Measurements from ENCODE around the gene IGSF5. TPM values are rescaled to one million over a fixed set of nuclear protein-coding genes. Genes with fewer than 3 reads are reported as not detected.

The IGSF5 gene
- total and polyA plus RNA-seq, 2 of the 4 experiments (the other 2 are of a cell fraction) = not detected

DNA sequence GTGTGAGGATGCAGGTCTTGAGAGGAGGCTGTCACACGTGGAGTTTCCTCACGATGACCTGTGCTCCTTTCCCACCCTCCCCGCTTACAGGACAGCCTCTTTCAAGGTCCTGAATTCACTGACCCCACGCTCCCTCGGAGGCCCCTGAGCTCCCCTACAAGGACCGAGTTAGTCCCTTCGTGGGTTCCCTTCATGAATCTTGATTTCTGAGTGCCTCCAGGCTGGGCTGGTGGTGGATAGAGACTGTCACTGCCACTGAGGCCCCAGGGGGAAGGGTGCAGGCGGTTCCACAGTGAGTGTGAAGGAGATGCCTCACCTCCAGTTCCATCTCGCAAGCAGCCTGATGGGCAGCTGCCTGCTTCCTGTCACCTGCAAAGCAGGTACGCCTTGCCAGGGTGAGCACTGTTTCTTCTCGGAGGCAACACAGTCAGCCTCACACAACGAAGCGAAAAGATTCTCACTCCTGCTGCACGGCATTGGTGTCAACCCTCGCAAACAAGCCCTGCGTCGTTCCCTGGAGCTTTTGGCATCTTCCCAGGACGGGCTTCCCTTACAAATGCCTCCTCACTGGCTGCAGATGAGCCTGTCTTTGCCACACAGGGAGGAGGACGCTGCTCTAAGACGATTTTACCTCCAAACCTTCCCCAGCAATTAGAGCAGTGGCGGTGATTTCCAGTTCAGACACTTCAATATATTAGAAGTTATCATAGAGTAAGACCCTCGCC is 95.6 kb downstream of the IGSF5 start:
- no peak overlapping the region for H4K91ac ChIP-seq (ENCODE audit: insufficient read depth, low read depth, low read length)
- H3K27me3 ChIP-seq (ENCODE audit: control insufficient read depth, insufficient read depth, low read length) = no peaks in the 10 kb centered on the region
- no peak overlapping the region for H3K4me2 ChIP-seq (ENCODE audit: low read depth, low read length)
- H2BK5ac ChIP-seq (ENCODE audit: low read depth, low read length, poor library complexity, severe bottlenecking) = no peak overlapping the region
- H3K23ac ChIP-seq (ENCODE audit: low read depth, low read length) = no peak overlapping the region
- ChIA-PET POLR2A (ENCODE audit: unreplicated experiment) (no interaction called here), CTCF (no interaction called here)
- H3K18ac ChIP-seq (ENCODE audit: low read depth, low read length) = no peak overlapping the region
- dilution Hi-C loops (cut with HindIII; ENCODE audit: low sequenced_read_pairs, unreplicated experiment) = no loop called here
- H3K4ac ChIP-seq (ENCODE audit: low read depth, low read length) = no peak overlapping the region
- no peak overlapping the region for H2AK9ac ChIP-seq (replicated peaks; ENCODE audit: low read depth, low read length, poor library complexity)
- no peaks in the 10 kb centered on the region for H3K9me1 ChIP-seq (ENCODE audit: insufficient read depth, low read length)
- DNase-seq (no peak), ATAC-seq (ENCODE audit: low read depth) (no peak)
- H3K36me3 ChIP-seq (ENCODE audit: control insufficient read depth, insufficient read depth, low read length) = no peaks in the 10 kb centered on the region
- in situ Hi-C loops (cut with MboI; ENCODE audit: low sequenced_read_pairs) = no loop called here
- H2BK120ac ChIP-seq (ENCODE audit: low read depth, low read length) = no peak overlapping the region
- H3K14ac ChIP-seq (replicated peaks; ENCODE audit: low read depth, low read length) = no peak overlapping the region
- no peak overlapping the region for H2BK15ac ChIP-seq (ENCODE audit: low read depth, low read length)
- TF ChIP-seq RAD21 (IDR thresholded peaks at IDR 0.05; ENCODE audit: low read length) (no peak), MAZ (IDR thresholded peaks at IDR 0.05; ENCODE audit: borderline replicate concordance, low read depth, low read length) (no peak), NFE2L2 (IDR thresholded peaks at IDR 0.05; ENCODE audit: low read depth, low read length) (no peak), CHD1 (IDR thresholded peaks at IDR 0.05; ENCODE audit: low read depth, low read length) (no peak), FOS (IDR thresholded peaks at IDR 0.05; ENCODE audit: low read depth, low read length) (no peak), BHLHE40 (IDR thresholded peaks at IDR 0.05; ENCODE audit: low read depth, low read length) (no peak), CEBPB (IDR thresholded peaks at IDR 0.05; ENCODE audit: low read depth, low read length) (no peak), POLR2A (IDR thresholded peaks at IDR 0.05; ENCODE audit: low read depth, low read length) (no peak)
- TF ChIP-seq, protein P1, sequence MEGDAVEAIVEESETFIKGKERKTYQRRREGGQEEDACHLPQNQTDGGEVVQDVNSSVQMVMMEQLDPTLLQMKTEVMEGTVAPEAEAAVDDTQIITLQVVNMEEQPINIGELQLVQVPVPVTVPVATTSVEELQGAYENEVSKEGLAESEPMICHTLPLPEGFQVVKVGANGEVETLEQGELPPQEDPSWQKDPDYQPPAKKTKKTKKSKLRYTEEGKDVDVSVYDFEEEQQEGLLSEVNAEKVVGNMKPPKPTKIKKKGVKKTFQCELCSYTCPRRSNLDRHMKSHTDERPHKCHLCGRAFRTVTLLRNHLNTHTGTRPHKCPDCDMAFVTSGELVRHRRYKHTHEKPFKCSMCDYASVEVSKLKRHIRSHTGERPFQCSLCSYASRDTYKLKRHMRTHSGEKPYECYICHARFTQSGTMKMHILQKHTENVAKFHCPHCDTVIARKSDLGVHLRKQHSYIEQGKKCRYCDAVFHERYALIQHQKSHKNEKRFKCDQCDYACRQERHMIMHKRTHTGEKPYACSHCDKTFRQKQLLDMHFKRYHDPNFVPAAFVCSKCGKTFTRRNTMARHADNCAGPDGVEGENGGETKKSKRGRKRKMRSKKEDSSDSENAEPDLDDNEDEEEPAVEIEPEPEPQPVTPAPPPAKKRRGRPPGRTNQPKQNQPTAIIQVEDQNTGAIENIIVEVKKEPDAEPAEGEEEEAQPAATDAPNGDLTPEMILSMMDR (conservative IDR thresholded peaks at IDR 0.05; ENCODE audit: low read depth, low read length) = no peak
- no TSS peak for BruUV-seq (replicated peaks)
- H3K79me1 ChIP-seq (ENCODE audit: low read depth in 1 of 2, low read length in 2 of 2) = no peaks in the 10 kb centered on the region
- H4K20me1 ChIP-seq (ENCODE audit: insufficient read depth, low read length) = no peaks in the 10 kb centered on the region
- 21% methylated on average over 7 of the region's 22 CpGs; no CpG with 5 or more reads in 1 of the 2 experiments for WGBS, 2 experiments (ENCODE audit: extremely low coverage in 2 of 2, insufficient read length in 1 of 2)
- intact Hi-C loops (cut with micrococcal nuclease) = no loop called here
- no peak overlapping the region for H2AFZ ChIP-seq (replicated peaks; ENCODE audit: low read length, poor library complexity)
- peaks cover 35% of the 10 kb centered on the region for H3K9me3 ChIP-seq (ENCODE audit: control insufficient read depth, insufficient read depth, low read length)
- no peak overlapping the region for H3K27ac ChIP-seq (ENCODE audit: insufficient read depth, low read length)
- no peak overlapping the region for H4K5ac ChIP-seq (ENCODE audit: low read depth, low read length)
- H3K4me3 ChIP-seq (ENCODE audit: insufficient read depth, low read depth, low read length) = no peak overlapping the region
- no peak overlapping the region for H2BK20ac ChIP-seq (ENCODE audit: low read depth, low read length)
- H3K56ac ChIP-seq (ENCODE audit: extremely low read depth, insufficient read depth, low read length) = no peak overlapping the region
- no peaks in the 10 kb centered on the region for H3K4me1 ChIP-seq (ENCODE audit: control insufficient read depth, insufficient read depth, low read length)
- H3K9ac ChIP-seq (ENCODE audit: low read depth, low read length) = no peak overlapping the region
- no peak overlapping the region for H2AK5ac ChIP-seq (ENCODE audit: low read depth, low read length)
- no peak overlapping the region for H4K8ac ChIP-seq (ENCODE audit: low read depth in 2 of 2, low read length in 2 of 2)

All from IMR-90 (cell line).